HG03135 (cell line): ENCODE measurements around the gene GFOD1.
"Not testable (repeated sequence)": the region's sequence is repeated elsewhere in the genome, so short reads cannot be mapped to it uniquely, and the experiment has no call there.

Experiments
- ATAC-seq: cut with Tn5 transposase; IDR thresholded peaks from one replicate; pipeline ENCODE4 v1.9.1; 2021; ENCODE audit warnings: mild to moderate bottlenecking, moderate library complexity; ENCODE audit not compliant: unreplicated experiment

The GFOD1 gene

GRCh38 chr6:13445005-13445743 is 42.2 kb downstream of the GFOD1 start:
- ATAC-seq, result no peak

- ATAC-seq, result no peak
These were observed 42.8 kb downstream of the GFOD1 start for GRCh38 chr6:13444604-13445003.

GRCh38 chr6:13443978-13444377 is 43.4 kb downstream of the GFOD1 start:
- ATAC-seq, result not testable (repeated sequence)

GRCh38 chr6:13441778-13442177 is 45.6 kb downstream of the GFOD1 start:
- ATAC-seq, result no peak

GRCh38 chr6:13439644-13440043 is 47.8 kb downstream of the GFOD1 start:
- ATAC-seq, result no peak

- ATAC-seq, result no peak
These were observed 49.3 kb downstream of the GFOD1 start for GRCh38 chr6:13438126-13438525.

GRCh38 chr6:13437218-13437996 is 50.0 kb downstream of the GFOD1 start:
- ATAC-seq, result no peak

GRCh38 chr6:13436399-13437217 is 50.8 kb downstream of the GFOD1 start:
- ATAC-seq, result no peak

GRCh38 chr6:13435477-13436246 is 51.7 kb downstream of the GFOD1 start:
- ATAC-seq, result no peak

- ATAC-seq, result no peak
These were observed 52.6 kb downstream of the GFOD1 start for GRCh38 chr6:13434777-13435176.

GRCh38 chr6:13434135-13434775 is 53.1 kb downstream of the GFOD1 start:
- not testable (repeated sequence) for ATAC-seq

- no peak for ATAC-seq
These were observed 53.7 kb downstream of the GFOD1 start for GRCh38 chr6:13433709-13434121.

- no peak for ATAC-seq
These were observed 54.7 kb downstream of the GFOD1 start for GRCh38 chr6:13432526-13433184.

GRCh38 chr6:13431861-13432465 is 55.4 kb downstream of the GFOD1 start:
- ATAC-seq, result no peak

- no peak for ATAC-seq
These were observed 56.2 kb downstream of the GFOD1 start for GRCh38 chr6:13431059-13431656.

- ATAC-seq, result no peak
These were observed 58.0 kb downstream of the GFOD1 start for GRCh38 chr6:13429406-13429753.

- ATAC-seq, result peak; percentile 16
These were observed 58.6 kb downstream of the GFOD1 start for GRCh38 chr6:13428583-13429405.
